Left ventricle myocardium inferior (tissue), 1 donor: ENCODE measurements around the gene HSDL1. TPM values are rescaled to one million over a fixed set of nuclear protein-coding genes. Genes with fewer than 3 reads are reported as not detected.
"Not testable (repeated sequence)": the region's sequence is repeated elsewhere in the genome, so short reads cannot be mapped to it uniquely, and the experiment has no call there.

Source experiments
- DNase-seq: peaks from one replicate; pipeline ENCODE4 v3.0.0-alpha.2; 2020
- H3K27ac ChIP-seq: fragments of 200-600 bp; replicated peaks from 2 replicates; pipeline ENCODE4 v1.8.0; 2021
- H3K27me3 ChIP-seq: fragments of 200-600 bp; 2 replicates; pipeline ENCODE4 v1.8.0; 2021; ENCODE audit warnings: low read depth
- H3K36me3 ChIP-seq: fragments of 200-600 bp; 2 replicates; pipeline ENCODE4 v1.8.0; 2021
- H3K4me1 ChIP-seq: fragments of 200-600 bp; 2 replicates; pipeline ENCODE4 v1.8.0; 2021
- H3K4me3 ChIP-seq: fragments of 200-600 bp; 2 replicates; pipeline ENCODE4 v1.8.0; 2021; ENCODE audit warnings: mild to moderate bottlenecking, moderate library complexity
- H3K9me3 ChIP-seq: fragments of 200-600 bp; replicated peaks from 2 replicates; pipeline ENCODE4 v1.8.0; 2021
- intact Hi-C: fragments of 100-400 bp; cut with micrococcal nuclease; formaldehyde crosslinking; loops from one replicate; pipeline ENCODE4 v1.11.0; 2022
- total RNA-seq: library from RNA; stranded (reverse); fragmentation: NEBNext Ultra II Directional; extraction: Animal tissue kit (Norgen Biotek cat#: 25700); gene quantifications from one replicate; pipeline ENCODE4 v1.2.1, GENCODE V29; 2021
- TF ChIP-seq, protein P1 (sequence below): fragments of 200-600 bp; IDR thresholded peaks from 2 replicates; pipeline ENCODE4 v1.8.0; 2021; ENCODE audit warnings: antibody characterized with exemption, mild to moderate bottlenecking, borderline replicate concordance
- donor health status: DM: no; HTN: yes; CAD: no; lungs with severe emphysema.

The HSDL1 gene
- total RNA-seq, 1 donor from 2014 or later, result 23.8 TPM

DNA sequence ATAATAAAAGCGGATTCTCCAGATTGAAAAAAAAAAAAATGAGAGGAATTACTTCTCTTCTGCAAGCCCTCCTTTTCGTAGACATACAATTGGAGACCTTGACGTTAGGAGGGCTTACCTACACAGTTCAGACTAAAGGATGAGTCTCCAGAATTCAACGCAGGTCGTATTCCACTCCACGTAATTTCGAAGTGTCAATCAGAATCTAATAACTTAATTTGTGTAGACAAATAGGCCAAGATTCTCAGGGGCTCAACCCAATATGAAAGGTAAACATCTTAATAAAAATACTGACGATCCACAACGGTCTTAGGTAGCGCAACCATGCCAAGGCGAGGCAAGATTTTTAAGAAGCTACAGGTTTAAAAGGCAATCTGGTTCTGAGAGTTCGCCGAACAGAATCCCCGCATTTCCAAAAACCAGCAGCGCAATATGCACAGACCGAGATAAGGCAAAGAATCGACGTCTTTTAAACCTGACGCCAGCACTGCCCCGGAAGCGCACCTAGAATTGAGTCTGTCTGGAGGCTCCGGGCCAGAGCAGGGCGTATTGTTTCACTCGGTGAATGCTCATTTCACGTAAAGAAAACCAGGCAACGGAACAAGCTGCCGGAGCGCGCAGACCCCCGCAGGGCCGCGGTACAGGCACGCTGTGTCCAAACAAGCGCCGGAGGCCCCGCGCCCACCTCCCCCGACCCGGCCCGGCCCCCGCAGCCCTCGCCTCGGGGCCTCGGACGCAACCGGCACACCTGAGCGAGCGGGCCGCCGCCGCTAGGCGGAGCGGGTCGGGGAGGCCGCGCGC is 28.9 kb downstream of the HSDL1 start:
- H3K9me3 ChIP-seq, result no peaks in the 10 kb centered on the region
- peak overlapping the region; percentile 74 for H3K4me3 ChIP-seq
- TF ChIP-seq, protein P1, sequence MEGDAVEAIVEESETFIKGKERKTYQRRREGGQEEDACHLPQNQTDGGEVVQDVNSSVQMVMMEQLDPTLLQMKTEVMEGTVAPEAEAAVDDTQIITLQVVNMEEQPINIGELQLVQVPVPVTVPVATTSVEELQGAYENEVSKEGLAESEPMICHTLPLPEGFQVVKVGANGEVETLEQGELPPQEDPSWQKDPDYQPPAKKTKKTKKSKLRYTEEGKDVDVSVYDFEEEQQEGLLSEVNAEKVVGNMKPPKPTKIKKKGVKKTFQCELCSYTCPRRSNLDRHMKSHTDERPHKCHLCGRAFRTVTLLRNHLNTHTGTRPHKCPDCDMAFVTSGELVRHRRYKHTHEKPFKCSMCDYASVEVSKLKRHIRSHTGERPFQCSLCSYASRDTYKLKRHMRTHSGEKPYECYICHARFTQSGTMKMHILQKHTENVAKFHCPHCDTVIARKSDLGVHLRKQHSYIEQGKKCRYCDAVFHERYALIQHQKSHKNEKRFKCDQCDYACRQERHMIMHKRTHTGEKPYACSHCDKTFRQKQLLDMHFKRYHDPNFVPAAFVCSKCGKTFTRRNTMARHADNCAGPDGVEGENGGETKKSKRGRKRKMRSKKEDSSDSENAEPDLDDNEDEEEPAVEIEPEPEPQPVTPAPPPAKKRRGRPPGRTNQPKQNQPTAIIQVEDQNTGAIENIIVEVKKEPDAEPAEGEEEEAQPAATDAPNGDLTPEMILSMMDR, result peak; percentile 63
- DNase-seq, result no peak
- H3K36me3 ChIP-seq, result no peaks in the 10 kb centered on the region
- H3K27me3 ChIP-seq, result no peaks in the 10 kb centered on the region
- intact Hi-C loops, result no loop called here
- peak overlapping the region; percentile 92 for H3K27ac ChIP-seq
- peaks cover 57% of the 10 kb centered on the region for H3K4me1 ChIP-seq

DNA sequence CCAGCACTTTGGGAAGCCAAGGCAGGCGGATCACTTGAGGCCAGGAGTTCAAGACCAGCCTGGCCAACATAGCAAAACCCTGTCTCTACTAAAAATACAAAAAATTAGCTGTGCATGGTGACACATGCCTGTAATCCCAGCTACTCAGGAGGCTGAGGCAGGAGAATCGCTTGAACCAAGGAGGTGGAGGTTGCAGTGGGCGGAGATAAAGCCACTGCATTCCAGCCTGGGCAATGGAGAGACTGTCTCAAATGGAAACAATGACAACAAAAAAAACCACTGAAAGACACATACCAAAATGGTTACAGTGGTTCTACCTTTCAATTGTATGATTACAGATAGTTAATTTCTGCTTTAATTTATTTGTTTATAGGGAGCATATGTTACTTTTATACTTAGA is 33.0 kb downstream of the HSDL1 start:
- H3K27me3 ChIP-seq, H3K9me3 ChIP-seq, DNase-seq, intact Hi-C loops, H3K4me3 ChIP-seq: not testable (repeated sequence)
- Histone ChIP-seq H3K36me3 (peaks cover 10% of the 10 kb centered on the region), H3K27ac (peak overlapping the region; percentile 88), H3K4me1 (peaks cover 82% of the 10 kb centered on the region)

DNA sequence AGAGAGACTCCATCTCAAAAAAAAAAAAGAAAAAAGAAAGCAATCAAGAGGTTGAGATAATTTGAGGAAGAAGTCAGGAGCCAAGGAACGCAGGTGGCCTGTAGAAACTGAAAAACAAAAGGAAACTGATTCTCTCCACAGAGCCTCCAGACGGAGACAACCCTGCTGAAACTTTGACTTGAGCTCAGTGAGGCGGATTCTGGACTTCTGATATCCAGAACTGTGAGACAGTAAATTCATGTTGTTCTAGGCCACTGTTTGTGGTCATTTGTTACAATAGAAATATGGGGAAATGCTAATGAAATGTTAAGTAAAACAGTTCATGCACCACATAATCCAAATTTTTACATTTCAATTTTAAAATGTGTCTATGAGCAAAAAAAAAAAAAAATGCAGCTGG is 33.5 kb downstream of the HSDL1 start:
- Histone ChIP-seq H3K27me3 (no peaks in the 10 kb centered on the region), H3K9me3 (no peaks in the 10 kb centered on the region), H3K27ac (peak overlapping the region; percentile 88), H3K4me1 (peaks cover 85% of the 10 kb centered on the region), H3K36me3 (peaks cover 10% of the 10 kb centered on the region), H3K4me3 (no peak overlapping the region)
- no peak for DNase-seq
- intact Hi-C loops, result no loop called here
- TF ChIP-seq, protein P1, result no peak

DNA sequence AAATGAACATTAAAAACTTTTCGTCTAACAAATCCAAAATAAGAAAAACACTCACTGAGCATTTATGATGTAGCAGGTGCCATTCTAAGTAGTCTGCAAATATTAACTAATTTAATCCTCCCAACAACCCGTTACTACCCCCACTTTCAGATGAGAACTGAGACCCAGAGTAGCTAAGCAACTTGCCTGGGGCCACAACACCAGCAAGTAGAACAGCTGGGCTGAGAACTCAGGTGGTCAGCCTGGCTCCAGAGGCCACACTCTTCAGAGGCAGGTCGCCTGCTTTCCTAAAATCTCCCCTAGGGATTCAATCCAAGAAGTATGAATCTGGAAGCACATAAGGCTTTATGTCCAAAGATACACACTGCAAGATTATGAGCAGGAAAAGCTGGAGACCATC is 34.5 kb downstream of the HSDL1 start:
- intact Hi-C loops, result no loop called here
- no peaks in the 10 kb centered on the region for H3K27me3 ChIP-seq
- peak overlapping the region; percentile 88 for H3K27ac ChIP-seq
- H3K4me1 ChIP-seq, result peaks cover 86% of the 10 kb centered on the region
- no peak overlapping the region for H3K4me3 ChIP-seq
- TF ChIP-seq, protein P1, result no peak
- no peak for DNase-seq
- no peaks in the 10 kb centered on the region for H3K9me3 ChIP-seq
- peaks cover 10% of the 10 kb centered on the region for H3K36me3 ChIP-seq

DNA sequence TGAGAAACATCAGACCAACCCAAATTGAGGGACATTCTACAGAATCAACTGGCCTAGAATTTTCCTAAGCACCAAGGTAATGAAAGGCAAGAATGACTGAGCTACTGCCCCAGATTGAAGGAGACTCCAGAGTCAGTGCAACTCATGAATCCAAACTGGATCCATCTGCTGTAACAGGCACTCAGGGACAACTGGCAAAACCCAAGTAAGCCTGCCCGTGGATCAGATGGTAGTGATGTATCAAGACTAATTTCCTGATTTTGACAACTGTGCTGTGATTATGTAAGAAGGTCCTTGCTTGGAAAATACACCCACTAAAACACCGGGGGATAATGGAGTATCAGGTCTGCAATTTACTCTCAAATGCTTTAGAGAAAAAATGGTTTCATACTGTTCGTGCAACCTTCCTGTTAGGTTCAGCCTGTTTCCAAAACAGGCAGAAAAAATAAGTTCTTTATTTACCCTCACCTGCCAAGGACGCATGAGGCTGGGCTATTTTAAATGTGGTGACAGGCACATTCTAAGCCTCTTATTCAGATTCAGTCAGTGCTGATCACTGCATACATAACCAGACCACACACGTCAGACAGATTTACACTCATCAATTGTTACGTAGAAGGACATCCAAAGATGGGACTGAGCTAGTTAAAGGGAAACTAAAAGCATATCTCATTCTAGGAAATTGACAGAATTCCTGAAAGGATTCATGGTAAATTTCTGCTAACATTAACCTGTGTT is 35.2 kb downstream of the HSDL1 start:
- Histone ChIP-seq H3K4me1 (peaks cover 86% of the 10 kb centered on the region), H3K4me3 (no peak overlapping the region), H3K27me3 (no peaks in the 10 kb centered on the region), H3K9me3 (no peaks in the 10 kb centered on the region), H3K27ac (peak overlapping the region; percentile 88), H3K36me3 (peaks cover 10% of the 10 kb centered on the region)
- TF ChIP-seq, protein P1, result no peak
- intact Hi-C loops, result no loop called here
- DNase-seq, result no peak

DNA sequence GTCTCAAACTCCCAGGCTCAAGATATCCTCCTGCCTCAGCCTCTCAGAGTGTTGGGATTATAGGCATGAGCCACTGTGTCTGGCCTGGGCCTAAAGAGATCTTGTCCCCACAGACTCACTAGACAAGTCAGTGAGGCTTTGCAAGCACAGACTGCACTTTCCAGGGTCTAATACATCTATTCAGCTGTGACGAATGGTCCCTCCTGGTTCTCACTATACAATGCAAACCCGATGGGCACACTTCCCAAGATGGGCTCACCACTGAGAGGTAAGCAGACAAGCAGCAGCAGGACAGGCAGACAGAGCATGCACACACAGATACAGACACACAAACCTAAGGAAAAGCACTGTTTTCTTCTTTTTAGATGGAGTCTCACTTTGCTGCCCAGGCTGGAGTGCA is 37.1 kb downstream of the HSDL1 start:
- Histone ChIP-seq H3K27me3 (no peaks in the 10 kb centered on the region), H3K9me3 (no peaks in the 10 kb centered on the region), H3K4me3 (no peak overlapping the region), H3K27ac (peak overlapping the region; percentile 88), H3K36me3 (peaks cover 10% of the 10 kb centered on the region), H3K4me1 (peaks cover 87% of the 10 kb centered on the region)
- TF ChIP-seq, protein P1, result no peak
- intact Hi-C loops, result no loop called here
- DNase-seq, result no peak
